Measurements from ENCODE around the gene PMEPA1.

The PMEPA1 gene

DNA sequence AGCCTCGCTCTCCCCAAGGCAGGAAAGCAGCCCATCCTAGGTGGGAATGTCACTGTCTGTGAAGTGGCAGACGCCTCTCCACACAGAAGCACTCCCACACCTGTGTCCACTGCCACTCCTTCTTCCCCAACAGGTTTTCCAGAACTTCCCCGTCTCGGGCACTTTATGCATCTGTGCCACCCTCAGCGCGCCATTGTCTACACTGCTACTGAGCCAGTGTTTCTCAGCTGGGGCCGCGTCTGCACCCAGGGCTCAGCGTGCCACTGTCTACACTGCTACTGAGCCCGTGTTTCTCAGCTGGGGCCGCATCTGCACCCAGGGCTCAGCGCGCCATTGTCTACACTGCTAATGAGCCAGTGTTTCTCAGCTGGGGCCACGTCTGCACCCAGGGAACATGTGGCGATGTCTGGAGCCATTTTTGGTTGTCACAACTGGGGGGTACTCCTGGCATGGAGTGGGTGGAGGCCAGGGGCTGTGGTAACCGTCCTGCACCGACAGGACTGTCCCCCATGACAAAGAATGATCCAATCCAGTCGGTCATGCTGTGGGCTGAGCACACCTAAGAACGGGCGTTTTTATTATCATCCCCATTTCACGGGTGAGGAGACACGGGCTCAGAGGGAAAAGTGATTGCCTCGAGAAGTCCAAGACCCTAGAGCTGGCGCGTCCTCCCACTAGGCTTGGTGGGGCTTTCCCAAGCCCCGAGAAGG lies 47.9 kb downstream of the PMEPA1 start:
- no peak for DNase-seq (ENCODE audit: low read depth in 2 of 2)

DNA sequence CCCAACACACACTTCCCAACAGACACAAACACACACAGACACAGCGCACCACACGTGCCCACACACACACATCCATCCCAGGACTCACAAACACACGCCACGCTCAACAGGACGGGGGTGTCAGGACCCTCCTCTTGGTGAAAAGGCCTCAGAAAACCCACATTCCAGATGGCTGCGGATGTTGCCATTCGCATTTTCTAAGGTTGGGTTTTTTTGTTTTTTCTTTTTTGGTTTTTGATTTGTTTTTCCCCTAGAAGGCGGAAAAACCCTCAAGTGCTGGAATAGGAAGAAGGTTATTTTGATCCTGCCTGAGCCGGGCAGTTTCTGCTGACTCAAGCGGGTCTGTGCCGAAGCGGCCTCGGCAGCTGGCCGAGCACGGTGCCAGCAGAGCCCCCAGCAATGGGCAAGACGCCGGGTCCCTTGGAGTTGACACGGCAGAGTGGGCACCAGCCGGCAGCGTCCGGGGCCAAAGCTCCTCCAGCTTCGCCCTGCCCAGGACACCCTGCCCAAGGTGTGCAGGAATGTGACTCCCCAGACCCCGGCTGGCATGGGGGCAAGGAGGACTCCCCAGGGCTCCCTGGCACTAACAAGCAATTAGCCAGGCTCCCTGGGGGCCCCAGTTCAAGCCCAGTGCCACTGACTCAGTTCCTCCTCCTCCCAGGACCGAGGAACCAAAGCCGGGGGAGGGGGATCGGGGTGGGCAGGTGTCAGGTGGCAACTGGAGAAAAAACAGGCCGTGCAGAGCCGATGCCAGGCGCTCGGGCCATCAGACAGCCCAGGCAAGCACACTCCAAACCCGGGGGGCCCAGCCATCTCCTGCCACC lies 48.7 kb downstream of the PMEPA1 start:
- DNase-seq (ENCODE audit: low read depth in 2 of 2): no peak

DNA sequence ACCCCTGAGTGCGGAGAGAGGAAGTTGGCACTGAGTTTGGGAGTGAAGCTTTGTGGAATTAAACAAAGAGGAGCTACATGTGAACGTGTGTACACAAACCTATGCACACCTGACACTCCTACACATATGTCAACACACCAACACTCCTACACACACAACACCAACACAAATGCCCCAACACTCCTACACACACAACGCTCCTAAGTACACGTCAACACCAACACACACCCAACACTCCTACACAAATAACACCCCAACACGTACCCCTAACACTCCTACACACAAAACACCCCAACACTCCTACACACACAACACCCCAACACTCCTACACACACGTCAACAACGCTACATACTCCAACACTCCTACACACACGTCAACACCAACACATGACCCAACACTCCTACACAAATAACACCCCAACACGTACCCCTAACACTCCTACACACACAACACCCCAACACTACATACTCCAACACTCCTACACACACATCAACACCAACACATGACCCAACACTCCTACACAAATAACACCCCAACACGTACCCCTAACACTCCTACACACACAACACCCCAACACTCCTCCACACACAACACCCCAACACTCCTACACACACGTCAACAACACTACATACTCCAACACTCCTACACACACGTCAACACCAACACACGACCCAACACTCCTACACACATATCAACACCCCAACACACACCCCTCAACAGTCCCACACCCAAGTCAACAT lies 49.5 kb downstream of the PMEPA1 start:
- DNase-seq (ENCODE audit: low read depth in 2 of 2): no peak

DNA sequence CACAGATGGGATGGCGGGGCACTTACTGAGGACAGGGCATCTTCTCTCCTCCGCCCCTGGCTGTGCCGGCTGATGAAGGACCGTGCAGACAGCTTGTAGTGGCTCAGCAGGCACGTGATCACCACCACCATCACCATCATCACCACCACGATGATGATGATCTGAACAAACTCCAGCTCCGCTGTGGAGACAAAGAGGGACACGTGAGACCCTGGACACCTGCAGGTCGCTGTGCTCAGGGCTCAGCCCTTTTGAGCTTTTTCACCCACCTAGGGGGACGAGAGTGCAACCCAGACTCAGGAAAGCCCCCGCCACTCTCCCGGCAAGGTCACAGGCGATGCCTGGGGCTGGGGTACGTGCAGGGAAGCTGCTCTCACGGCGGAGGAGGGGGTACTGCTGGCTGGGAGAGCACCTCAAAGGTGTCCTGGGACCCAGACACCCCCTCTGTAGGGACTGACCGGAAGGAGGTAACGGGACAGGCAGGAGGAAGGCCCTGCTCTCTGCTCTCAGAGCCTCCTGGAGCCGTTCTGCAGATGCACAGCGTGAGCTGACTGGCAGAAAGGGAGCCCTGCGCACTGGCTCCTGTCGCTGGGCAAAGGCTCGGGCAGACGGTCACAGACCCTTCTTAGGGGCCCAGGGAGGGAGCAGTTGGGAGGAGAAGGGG lies 50.2 kb downstream of the PMEPA1 start:
- no peak for DNase-seq (ENCODE audit: low read depth in 2 of 2)

DNA sequence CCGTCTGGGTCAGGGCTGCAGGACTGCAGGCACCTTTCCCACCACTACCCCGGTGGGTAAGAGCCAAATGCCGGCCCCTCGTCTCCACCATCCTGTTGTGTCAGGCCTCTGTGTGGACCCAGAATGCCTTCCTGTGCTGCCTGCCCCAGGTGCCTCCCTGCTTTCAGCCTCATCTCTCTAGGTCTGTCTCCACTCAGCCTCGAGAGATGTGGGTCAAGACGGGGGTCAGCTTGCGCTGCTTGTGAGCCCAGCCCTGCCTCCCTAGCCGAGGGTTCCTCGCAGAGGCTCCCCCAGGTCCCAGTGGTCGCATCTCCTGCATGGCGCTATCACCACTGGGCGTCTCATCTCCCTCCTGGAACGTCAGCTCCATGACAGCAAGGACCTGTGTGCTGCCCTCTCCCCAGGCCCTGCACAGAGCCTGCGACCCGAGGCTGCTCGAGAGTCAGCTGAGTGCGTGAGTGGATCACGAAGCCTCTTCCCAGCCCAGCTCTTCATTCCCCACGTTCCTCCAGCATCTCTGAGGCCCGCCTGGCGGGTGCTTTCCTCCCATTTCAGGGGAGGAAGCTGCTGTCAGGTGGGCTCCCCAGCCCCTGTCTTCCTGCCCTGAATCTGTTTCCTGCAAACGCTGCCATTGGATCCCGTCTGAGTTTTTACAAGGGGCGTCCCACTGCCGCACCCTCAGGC lies 50.8 kb downstream of the PMEPA1 start:
- no peak for DNase-seq (ENCODE audit: low read depth in 2 of 2)

DNA sequence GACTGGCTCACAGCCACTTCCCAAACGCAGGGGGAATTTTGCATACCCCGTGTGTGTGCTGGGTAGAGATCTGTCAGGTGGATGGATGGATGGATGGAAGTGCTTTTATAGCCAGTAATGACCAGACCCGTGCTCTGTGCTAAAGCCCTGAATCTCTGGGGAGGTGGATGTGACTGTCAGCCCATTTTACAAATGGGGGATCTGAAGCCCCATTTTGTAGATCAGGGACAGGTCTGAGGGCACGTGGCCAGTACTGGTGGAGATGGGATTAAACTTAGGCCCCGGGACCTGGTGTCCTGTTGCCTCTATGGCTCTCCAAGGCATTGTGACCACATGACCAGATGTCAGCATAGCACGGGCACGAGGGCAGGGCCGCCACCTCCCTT lies 51.4 kb downstream of the PMEPA1 start:
- no peak for DNase-seq (ENCODE audit: low read depth in 2 of 2)

DNA sequence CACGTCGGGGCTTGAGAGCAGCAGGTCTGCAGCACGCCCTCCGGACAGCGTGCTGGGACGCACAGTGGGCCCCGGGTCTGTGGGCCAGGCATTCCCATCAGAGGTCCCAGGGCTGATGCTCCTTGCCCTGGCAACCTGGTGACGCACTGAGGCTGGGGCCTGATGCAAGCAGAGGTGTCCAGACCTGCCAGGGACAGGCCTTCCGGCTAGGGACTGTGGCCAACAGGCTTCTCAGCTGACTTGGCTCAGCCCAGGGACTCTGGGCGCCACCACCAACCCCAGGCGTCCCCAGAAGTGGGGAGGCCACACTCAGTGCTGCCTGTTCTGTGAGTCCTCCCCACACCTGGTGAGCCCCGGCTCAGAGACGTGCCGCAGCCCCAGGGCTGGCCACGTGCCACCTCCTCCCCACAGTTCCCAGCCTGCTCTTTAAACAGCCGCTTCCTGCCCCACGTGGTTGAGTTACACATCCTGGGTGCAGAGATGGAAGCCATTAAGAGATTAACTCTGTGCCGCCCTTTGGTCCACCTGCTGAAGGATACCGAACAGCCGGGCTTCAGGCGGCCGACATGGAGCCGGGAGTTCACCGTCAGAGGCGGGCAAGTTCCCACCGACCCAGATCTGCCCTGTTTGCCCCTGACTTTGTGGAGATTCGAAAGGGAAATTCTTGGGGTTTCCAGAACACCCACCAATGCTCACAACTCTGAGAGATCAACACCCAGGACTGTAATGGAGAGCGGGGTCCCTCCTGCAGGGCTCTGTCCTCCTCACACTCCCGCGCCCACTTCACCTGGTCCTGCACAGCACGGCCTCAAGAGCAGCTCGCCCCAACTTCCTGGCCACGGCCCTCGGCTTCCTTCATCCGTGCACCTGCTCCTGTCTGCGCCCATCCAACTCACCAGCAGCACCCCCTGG lies 52.0 kb downstream of the PMEPA1 start:
- DNase-seq (ENCODE audit: low read depth in 2 of 2): peak in 1 of 2 donors; percentile 11

DNA sequence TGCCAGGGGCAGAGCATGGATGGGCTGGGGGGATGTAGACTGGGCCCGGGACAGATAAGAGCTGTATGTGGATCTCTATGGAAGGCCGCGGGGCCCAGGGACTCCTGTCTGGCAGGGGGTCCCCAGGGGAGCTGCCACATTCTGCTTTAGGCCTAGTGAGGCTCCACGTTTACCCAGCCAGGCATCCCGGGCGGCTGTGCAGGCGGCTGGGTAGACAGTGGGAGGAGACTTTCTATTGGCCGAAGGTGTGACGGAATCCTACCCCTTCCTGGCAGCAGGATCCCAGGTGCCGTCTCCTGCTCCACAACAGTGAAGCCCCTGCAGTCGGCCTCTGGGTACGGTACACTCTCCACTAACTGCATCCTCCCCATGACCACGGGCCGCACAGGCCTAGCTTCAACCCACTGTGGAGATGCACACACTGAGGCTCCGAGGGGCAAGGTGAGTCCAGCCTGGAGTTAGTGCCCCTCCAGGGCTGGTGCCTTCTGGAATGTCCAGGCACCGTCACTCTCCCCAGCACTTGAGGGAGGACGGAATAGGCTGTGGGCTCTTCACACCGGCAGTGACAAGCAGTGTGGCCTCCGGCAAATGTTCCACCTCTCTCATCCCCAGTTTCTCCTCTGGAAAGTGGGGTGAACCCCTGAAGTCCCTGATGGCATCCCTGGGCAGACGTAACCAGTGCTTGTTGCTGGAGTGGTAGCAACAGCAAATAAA lies 52.8 kb downstream of the PMEPA1 start:
- no peak for DNase-seq (ENCODE audit: low read depth in 2 of 2)

DNA sequence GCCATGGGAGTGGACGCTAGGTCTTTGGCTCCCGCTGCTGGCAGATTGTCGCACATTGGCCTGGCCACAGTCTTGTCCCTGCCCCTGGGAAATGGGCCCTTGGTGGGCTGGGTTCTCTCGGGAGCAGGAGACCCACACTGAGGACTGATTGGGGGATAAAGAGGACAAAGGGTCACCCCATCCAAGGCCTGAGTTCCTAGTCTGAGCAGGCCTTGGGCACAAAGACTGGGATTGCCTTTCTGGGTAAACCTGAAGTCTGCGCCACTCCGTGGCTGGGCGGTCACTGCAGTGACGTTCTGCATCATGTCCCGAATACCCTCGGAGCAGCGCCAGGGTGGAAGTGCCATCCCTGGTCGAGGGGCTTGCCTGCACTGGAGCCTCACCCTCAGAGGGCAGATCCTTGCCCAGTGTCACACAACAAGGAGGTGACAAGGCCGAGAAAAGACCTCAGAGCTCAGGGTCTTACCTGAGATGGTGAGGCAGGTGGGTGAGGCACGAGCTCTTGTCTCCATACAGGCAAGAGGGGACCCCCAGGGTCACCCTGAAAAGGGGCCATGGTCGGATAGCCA lies 53.5 kb downstream of the PMEPA1 start:
- no peak for DNase-seq (ENCODE audit: low read depth in 2 of 2)

DNA sequence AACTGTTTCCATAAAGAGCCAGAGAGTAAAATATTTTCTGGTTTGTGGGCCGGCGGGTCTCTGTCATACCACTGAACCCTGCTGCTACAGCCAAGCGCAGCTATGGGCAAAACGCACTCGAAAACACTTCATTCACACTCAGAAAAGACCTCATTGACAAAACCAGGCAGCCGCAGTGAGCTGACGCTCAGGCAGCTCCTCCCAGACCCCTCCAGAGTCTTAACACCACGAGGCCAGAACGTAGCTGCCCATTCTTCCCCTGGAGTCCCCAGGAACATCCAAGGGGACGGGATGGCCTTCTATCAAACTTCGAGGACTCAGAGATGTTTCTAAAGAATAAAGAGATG lies 54.0 kb downstream of the PMEPA1 start:
- no peak for DNase-seq (ENCODE audit: low read depth in 2 of 2)

DNA sequence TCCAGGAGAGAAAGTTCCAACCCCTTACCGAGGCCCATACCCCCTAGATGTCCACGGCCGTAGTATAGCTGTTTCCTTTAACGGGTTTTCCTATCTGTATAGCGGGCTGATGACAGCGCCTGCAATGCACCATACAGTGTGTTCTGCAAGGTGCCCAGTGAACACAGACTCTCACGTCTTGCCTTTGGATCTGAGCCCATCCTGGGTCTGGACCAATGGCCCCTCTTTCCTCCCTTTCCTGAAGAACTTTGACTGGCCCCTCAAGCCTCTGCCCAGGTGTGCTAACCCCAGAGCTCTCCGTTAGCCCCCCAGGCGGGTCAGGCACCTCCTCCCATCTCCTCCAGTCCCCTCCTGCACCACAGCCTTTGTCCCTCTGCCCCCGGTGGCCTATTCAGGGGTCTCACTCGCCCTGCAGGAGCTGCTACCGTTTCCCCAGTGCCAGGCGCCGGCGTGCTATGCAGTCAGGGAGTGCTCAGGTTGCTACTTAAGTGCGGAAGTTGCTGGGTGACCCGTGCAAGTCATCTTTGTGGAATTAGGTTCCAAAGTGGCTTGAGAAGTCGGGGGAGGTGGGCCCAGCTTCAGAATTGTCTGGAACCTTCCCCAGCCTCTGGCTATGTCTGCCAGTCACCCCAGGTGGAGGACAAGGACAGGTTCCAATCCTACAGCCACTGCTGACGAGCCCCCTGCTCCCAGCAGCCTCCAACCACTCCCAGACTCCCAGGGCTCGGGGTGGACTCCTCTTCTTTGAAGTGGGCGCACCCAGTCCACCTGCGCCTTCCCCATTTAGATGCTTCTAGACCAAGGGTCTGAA lies 54.6 kb downstream of the PMEPA1 start:
- no peak for DNase-seq (ENCODE audit: low read depth in 2 of 2)

DNA sequence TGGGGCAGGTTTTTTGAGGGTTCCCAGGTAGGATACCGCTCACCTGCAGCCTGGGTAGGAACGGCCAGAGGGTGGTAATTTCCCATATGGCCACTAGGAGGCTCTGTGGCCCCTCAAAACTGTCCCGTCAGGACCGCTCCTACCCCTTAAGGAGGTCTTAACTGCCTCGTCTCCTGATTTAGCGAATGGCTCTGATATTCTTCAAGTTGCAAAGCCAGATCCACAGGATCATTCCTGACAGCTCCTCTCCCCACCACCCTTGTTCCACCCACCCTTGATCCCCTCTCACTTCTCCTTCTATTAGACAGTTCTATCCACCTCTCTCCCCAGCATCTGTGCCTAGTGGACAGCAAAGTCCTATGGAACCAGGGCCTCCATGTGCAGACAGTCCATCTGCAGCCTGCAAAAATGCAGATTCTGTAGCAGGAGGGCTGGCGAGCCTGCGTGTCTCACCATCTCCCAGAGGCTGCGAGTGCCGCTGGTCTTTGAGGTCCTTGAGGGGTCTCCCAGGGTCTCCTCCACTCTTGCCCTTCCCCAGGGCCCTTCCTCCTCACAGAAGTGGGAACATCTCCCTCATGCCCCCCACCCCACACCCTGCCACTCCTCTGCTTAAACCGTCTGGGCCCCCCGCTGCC lies 55.3 kb downstream of the PMEPA1 start:
- DNase-seq (ENCODE audit: low read depth in 2 of 2): peak; percentile 31 to 34

DNA sequence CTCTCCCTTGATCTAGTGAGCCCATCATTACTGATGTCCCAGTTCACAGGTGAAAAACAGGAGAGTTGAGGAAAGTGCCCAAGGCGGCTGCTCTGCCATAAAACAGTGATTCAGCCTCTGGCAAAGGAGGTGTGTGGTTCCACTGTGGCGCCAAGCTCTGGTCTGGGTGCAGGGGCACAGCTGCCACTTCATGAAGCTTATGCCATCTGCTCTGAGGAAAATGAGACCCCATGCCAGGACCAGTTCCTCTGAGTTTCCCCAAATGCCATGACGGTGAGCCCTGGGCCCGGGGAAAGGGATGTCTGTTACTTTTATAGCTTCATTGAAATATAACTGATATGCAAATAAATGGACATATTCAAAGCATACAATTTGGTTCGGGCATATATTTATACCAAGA lies 55.9 kb downstream of the PMEPA1 start:
- DNase-seq (ENCODE audit: low read depth in 2 of 2): no peak

DNA sequence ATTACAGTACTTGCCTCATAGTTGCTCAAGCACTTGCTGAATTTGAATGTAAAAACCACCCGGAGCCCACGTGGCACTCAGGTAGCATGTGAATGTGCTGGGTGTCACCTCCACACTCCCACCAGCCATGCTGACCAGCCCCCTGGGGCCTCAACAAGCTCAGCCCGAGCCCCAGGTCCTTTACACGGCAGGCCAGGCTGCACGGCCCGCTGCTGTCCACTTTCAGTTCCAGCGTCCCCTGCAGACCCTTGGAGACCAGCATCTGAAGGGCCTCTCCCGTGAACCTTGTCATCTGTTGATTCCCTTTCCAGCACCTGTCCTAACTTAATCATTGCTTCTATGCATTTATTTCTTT lies 56.3 kb downstream of the PMEPA1 start:
- DNase-seq (ENCODE audit: low read depth in 2 of 2): no peak

DNA sequence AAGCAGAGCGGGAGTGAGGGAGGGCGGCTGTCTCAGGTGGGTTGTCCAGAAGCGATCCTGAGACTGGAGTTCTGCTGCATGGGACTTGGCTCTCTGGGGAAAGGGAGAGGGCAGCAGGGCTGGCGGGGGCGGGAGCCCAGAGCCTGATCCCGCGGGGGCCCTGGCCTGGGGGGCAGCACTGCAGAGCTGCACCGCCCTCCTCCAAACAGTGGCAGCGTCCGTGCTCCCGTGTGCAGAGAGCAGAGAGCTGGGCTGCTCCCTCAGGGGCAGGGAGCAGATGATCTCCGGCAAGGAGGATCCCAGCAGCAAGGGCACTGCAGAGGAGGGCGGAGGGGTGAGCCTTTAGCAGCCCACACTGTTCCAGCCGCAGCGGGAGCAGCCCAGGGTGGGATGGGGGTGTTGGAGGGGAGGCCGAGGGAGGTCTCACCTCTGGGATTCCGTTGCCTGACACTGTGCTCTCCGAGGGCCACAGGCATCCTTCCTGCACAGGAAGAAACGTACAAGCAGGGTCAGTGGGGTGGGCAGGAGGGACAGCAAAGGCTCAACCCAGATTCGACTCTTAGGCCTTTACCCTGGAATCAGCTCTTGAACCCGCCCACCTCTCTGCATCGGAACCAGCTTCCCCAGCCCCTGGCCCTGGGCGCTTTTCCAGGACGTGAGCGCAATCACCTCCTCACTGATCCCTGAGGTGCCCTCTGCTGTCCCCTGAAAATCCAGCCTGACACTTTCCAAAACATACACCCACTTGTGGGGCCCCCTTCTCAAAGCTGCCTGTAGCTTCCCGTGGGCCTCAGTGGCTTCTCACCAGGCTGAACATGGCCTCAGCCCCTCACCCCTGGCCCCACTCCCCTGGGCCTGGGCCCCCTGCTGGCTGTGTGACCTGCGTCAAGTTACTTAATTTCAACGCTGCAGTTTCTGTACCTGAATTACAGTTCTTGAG lies 56.9 kb downstream of the PMEPA1 start:
- DNase-seq (ENCODE audit: low read depth in 2 of 2): no peak

DNA sequence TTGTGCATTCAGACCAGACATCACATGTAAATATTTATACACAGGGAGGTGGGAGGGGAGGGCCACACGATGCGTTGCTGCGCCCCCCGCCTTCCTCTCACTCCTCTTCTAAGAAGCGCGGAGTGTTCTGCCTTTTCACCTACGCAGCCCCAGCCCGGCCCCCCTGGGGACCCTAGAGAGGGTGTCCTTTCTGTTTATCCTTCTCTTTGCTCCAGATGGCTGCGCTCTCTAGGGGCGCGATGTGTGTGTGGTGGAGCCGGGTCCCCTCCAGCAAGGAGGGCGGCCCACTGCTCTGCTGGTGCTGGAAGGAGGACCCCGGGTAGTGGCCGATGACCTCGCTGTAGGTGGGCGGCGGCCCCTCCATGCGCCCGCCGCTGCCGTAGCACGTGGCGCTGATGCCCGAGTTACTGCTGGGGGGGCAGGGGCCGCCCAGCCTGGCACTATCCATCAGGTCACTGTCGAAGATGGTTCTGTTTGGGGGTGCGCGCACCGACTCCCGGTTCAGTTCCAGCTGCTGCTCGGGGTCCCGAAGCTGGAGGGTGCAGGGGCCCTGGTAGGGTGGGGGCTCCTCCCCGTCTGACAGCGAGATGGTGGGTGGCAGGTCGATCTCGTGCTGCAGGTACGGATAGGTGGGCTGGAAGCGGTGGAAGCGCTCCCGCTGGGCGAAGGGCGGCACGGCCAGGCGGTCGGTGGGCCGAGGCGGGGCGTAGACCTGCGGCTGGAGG lies 57.8 kb downstream of the PMEPA1 start:
- DNase-seq (ENCODE audit: low read depth in 2 of 2): no peak
